ENCODE data around the gene NDUFB5.

GRCh38 chr3:179613807-179614206, 9.2 kb downstream of the NDUFB5 start:
- no peak for TF ChIP-seq CTCF (IDR thresholded peaks at IDR 0.05 in 2 of 3, conservative IDR thresholded peaks at IDR 0.05 in 1 of 3; ENCODE audit: borderline replicate concordance in 1 of 3, insufficient read depth in 1 of 3, low read depth in 2 of 3, low read length in 2 of 3)
- no peak for TF ChIP-seq ATF3 (IDR thresholded peaks at IDR 0.05)
- no peak for TF ChIP-seq REST (IDR thresholded peaks at IDR 0.05; ENCODE audit: low read depth)
- TF ChIP-seq MAX (IDR thresholded peaks at IDR 0.05), result no peak
- TF ChIP-seq SP1 (IDR thresholded peaks at IDR 0.05; ENCODE audit: low read depth), result no peak
- TF ChIP-seq ZNF274 (IDR thresholded peaks at IDR 0.05; ENCODE audit: low read depth, low read length), result no peak
- TF ChIP-seq EGR1 (IDR thresholded peaks at IDR 0.05; ENCODE audit: low read depth), result no peak
